IMR-90 (cell line): ENCODE data around the gene ADRA2C. TPM values are rescaled to one million over a fixed set of nuclear protein-coding genes. Genes with fewer than 3 reads are reported as not detected.

Source experiments
- ATAC-seq: fragments of 200-7000 bp; cut with Tn5 transposase; 2 replicates; pipeline ENCODE4 v1.9.1; 2020; ENCODE audit warnings: low read depth, mild to moderate bottlenecking, moderate library complexity
- BruUV-seq: library from RNA; stranded (reverse); fragments of 400-500 nt; replicated peaks from 2 replicates; lab custom pipeline; 2021; lab: Mats Ljungman, UMichigan
- CTCF ChIA-PET: fragments of 300-600 bp; formaldehyde crosslinking; extraction: SDS; loops from one replicate; lab custom pipeline; 2021; ENCODE audit warnings: antibody characterized with exemption; lab: Yijun Ruan, JAX
- POLR2A ChIA-PET: fragments of 300-600 bp; sonication (Branson Sonifier 250); formaldehyde crosslinking; loops from one replicate; lab custom pipeline; 2022; ENCODE audit warnings: antibody characterized with exemption; ENCODE audit not compliant: unreplicated experiment; lab: Charles Lee
- DNase-seq: peaks from one replicate; pipeline ENCODE4 v3.0.0; 2013
- H2AFZ ChIP-seq: replicated peaks from 2 replicates; pipeline ENCODE3; 2013; ENCODE audit warnings: low read length, mild to moderate bottlenecking; ENCODE audit not compliant: poor library complexity
- H2AK5ac ChIP-seq: 2 replicates; pipeline ENCODE4 v1.6.1; 2013; ENCODE audit warnings: low read depth, low read length, inconsistent platforms
- H2AK9ac ChIP-seq: replicated peaks from 2 replicates; pipeline ENCODE3; 2013; ENCODE audit warnings: mild to moderate bottlenecking, low read depth, low read length, moderate library complexity; ENCODE audit not compliant: poor library complexity
- H2BK120ac ChIP-seq: 2 replicates; pipeline ENCODE4 v1.6.1; 2013; ENCODE audit warnings: low read depth, low read length, inconsistent platforms
- H2BK15ac ChIP-seq: 3 replicates; pipeline ENCODE4 v1.6.1; 2013; ENCODE audit warnings: low read depth, low read length, inconsistent platforms
- H2BK20ac ChIP-seq: 2 replicates; pipeline ENCODE4 v1.6.1; 2013; ENCODE audit warnings: low read depth, mild to moderate bottlenecking, inconsistent platforms, low read length, moderate library complexity
- H2BK5ac ChIP-seq: 2 replicates; pipeline ENCODE4 v1.6.1; 2013; ENCODE audit warnings: mild to moderate bottlenecking, low read depth, low read length, inconsistent platforms; ENCODE audit not compliant: poor library complexity, severe bottlenecking
- H3K14ac ChIP-seq: replicated peaks from 2 replicates; pipeline ENCODE4 v1.6.1; 2013; ENCODE audit warnings: low read depth, low read length, inconsistent platforms
- H3K18ac ChIP-seq: 2 replicates; pipeline ENCODE4 v1.6.1; 2013; ENCODE audit warnings: low read depth, low read length, control low read depth
- H3K23ac ChIP-seq: 2 replicates; pipeline ENCODE4 v1.6.1; 2013; ENCODE audit warnings: low read depth, low read length, inconsistent platforms
- H3K27ac ChIP-seq: 2 replicates; pipeline ENCODE4 v1.5.1; 2013; ENCODE audit warnings: mild to moderate bottlenecking, control low read depth, low read length; ENCODE audit not compliant: insufficient read depth
- H3K27me3 ChIP-seq: 2 replicates; pipeline ENCODE4 v1.6.1; 2013; ENCODE audit warnings: low read length; ENCODE audit not compliant: control insufficient read depth, insufficient read depth
- H3K36me3 ChIP-seq: 2 replicates; pipeline ENCODE4 v1.6.1; 2013; ENCODE audit warnings: low read length, mixed read lengths; ENCODE audit not compliant: control insufficient read depth, insufficient read depth
- H3K4ac ChIP-seq: 2 replicates; pipeline ENCODE4 v1.6.1; 2013; ENCODE audit warnings: low read depth, low read length, inconsistent platforms
- H3K4me1 ChIP-seq: 2 replicates; pipeline ENCODE4 v1.6.1; 2013; ENCODE audit warnings: low read length, mixed read lengths; ENCODE audit not compliant: control insufficient read depth, insufficient read depth
- H3K4me2 ChIP-seq: 2 replicates; pipeline ENCODE4 v1.6.1; 2013; ENCODE audit warnings: low read depth, mild to moderate bottlenecking, control low read depth, low read length, moderate library complexity
- H3K4me3 ChIP-seq: 2 replicates; pipeline ENCODE4 v1.5.1; 2013; ENCODE audit warnings: low read depth, mild to moderate bottlenecking, control low read depth, low read length, moderate library complexity; ENCODE audit not compliant: insufficient read depth
- H3K56ac ChIP-seq: 2 replicates; pipeline ENCODE4 v1.6.1; 2013; ENCODE audit warnings: low read length, inconsistent platforms; ENCODE audit not compliant: insufficient read depth; ENCODE audit errors: extremely low read depth
- H3K79me1 ChIP-seq, 2 experiments: 2 replicates each; pipeline ENCODE4 v1.6.1; 2013; ENCODE audit warnings: low read length in 2 of 2, inconsistent platforms in 1 of 2, low read depth in 1 of 2
- H3K9ac ChIP-seq: 2 replicates; pipeline ENCODE4 v1.6.1; 2013; ENCODE audit warnings: low read depth, low read length, control low read depth
- H3K9me1 ChIP-seq: 2 replicates; pipeline ENCODE4 v1.6.1; 2013; ENCODE audit warnings: low read length, inconsistent platforms; ENCODE audit not compliant: insufficient read depth
- H3K9me3 ChIP-seq: 2 replicates; pipeline ENCODE4 v1.6.1; 2013; ENCODE audit warnings: low read length; ENCODE audit not compliant: control insufficient read depth, insufficient read depth
- H4K20me1 ChIP-seq: 2 replicates; pipeline ENCODE4 v1.6.1; 2013; ENCODE audit warnings: low read length, inconsistent platforms; ENCODE audit not compliant: insufficient read depth
- H4K5ac ChIP-seq: 2 replicates; pipeline ENCODE4 v1.6.1; 2013; ENCODE audit warnings: mild to moderate bottlenecking, low read depth, low read length, control low read depth
- H4K8ac ChIP-seq, 2 experiments: 2 replicates each; pipeline ENCODE4 v1.6.1; 2013; ENCODE audit warnings: low read depth in 2 of 2, low read length in 2 of 2, control low read depth in 1 of 2, inconsistent platforms in 1 of 2
- H4K91ac ChIP-seq: 2 replicates; pipeline ENCODE4 v1.6.1; 2013; ENCODE audit warnings: low read depth, low read length, inconsistent platforms; ENCODE audit not compliant: insufficient read depth
- BHLHE40 ChIP-seq: fragments of 150-350 bp; IDR thresholded peaks from 2 replicates; pipeline ENCODE4 v1.6.1; 2016; ENCODE audit warnings: mild to moderate bottlenecking, low read depth, low read length
- CEBPB ChIP-seq: IDR thresholded peaks from 2 replicates; pipeline ENCODE4 v1.6.1; 2012; ENCODE audit warnings: low read depth, low read length, improper control_type of control experiment
- CHD1 ChIP-seq: IDR thresholded peaks from 2 replicates; pipeline ENCODE4 v1.6.1; 2012; ENCODE audit warnings: low read depth, low read length, improper control_type of control experiment
- FOS ChIP-seq: fragments of 150-350 bp; IDR thresholded peaks from 2 replicates; pipeline ENCODE4 v1.6.1; 2016; ENCODE audit warnings: low read depth, low read length
- MAFK ChIP-seq: IDR thresholded peaks from 2 replicates; pipeline ENCODE4 v1.6.1; 2012; ENCODE audit warnings: low read depth, low read length, improper control_type of control experiment
- MAZ ChIP-seq: IDR thresholded peaks from 2 replicates; pipeline ENCODE4 v1.6.1; 2012; ENCODE audit warnings: low read depth, mild to moderate bottlenecking, low read length, improper control_type of control experiment, moderate library complexity, borderline replicate concordance
- MXI1 ChIP-seq: IDR thresholded peaks from 2 replicates; pipeline ENCODE4 v1.6.1; 2012; ENCODE audit warnings: low read depth, mild to moderate bottlenecking, low read length, moderate library complexity, borderline replicate concordance
- NFE2L2 ChIP-seq: fragments of 150-350 bp; IDR thresholded peaks from 2 replicates; pipeline ENCODE4 v1.6.1; 2016; ENCODE audit warnings: low read depth, mild to moderate bottlenecking, low read length
- POLR2A ChIP-seq: IDR thresholded peaks from 2 replicates; pipeline ENCODE4 v1.6.1; 2012; ENCODE audit warnings: mild to moderate bottlenecking, low read depth, low read length
- RAD21 ChIP-seq: IDR thresholded peaks from 2 replicates; pipeline ENCODE4 v1.6.1; 2012; ENCODE audit warnings: low read length, improper control_type of control experiment
- RCOR1 ChIP-seq: IDR thresholded peaks from 2 replicates; pipeline ENCODE4 v1.6.1; 2012; ENCODE audit warnings: mild to moderate bottlenecking, low read length, improper control_type of control experiment; ENCODE audit not compliant: insufficient replicate concordance
- RFX5 ChIP-seq: IDR thresholded peaks from 2 replicates; pipeline ENCODE4 v1.8.0; 2012; ENCODE audit warnings: low read depth, mild to moderate bottlenecking, low read length, moderate library complexity
- SMC3 ChIP-seq: fragments of 150-350 bp; IDR thresholded peaks from 2 replicates; pipeline ENCODE4 v1.6.1; 2016; ENCODE audit warnings: low read depth, mild to moderate bottlenecking, antibody characterized with exemption, low read length, moderate library complexity
- USF2 ChIP-seq: fragments of 150-350 bp; IDR thresholded peaks from 2 replicates; pipeline ENCODE4 v1.6.1; 2017; ENCODE audit warnings: mild to moderate bottlenecking, antibody characterized with exemption, low read length, low read depth
- WGBS, 2 experiments: methylation state at CpG; one replicate each; pipeline versions ENCODE4 v1.1.5 to v1.1.7; 2013; ENCODE audit warnings: missing lambda C conversion rate in 2 of 2; ENCODE audit not compliant: insufficient read length in 1 of 2; ENCODE audit errors: extremely low coverage in 2 of 2; 5-methylcytosine and 5-hydroxymethylcytosine counted together
- dilution Hi-C: fragments of 300-500 bp; cut with HindIII; formaldehyde crosslinking; loops from one replicate; pipeline ENCODE4 v1.14.3; 2018; ENCODE audit warnings: low sequenced_read_pairs; ENCODE audit not compliant: unreplicated experiment
- in situ Hi-C: fragments of 300-500 bp; cut with MboI; formaldehyde crosslinking; loops from 3 replicates; pipeline ENCODE4 v1.14.3; 2019; ENCODE audit warnings: low sequenced_read_pairs, inconsistent platforms, mixed read lengths
- intact Hi-C: fragments of 100-400 bp; cut with micrococcal nuclease; formaldehyde crosslinking; loops from 2 replicates; pipeline ENCODE4 v1.10.0; 2022
- polyA plus RNA-seq, 3 experiments: library from polyadenylated mRNA; depleted of rRNA; stranded (reverse); fragments of >200 nt; gene quantifications; 2 replicates each; pipeline ENCODE4 v1.2.3, GENCODE V29; 2012; ENCODE audit warnings: low replicate concordance in 1 of 3
- total RNA-seq: library from RNA; depleted of rRNA; stranded (reverse); fragments of >200 nt; gene quantifications from 2 replicates; pipeline ENCODE4 v1.2.3, GENCODE V29; 2012
- TF ChIP-seq, protein P1 (sequence below): fragments of 150-350 bp; IDR thresholded peaks from 2 replicates; pipeline ENCODE4 v1.6.1; 2016; ENCODE audit warnings: low read depth, mild to moderate bottlenecking, low read length, moderate library complexity, borderline replicate concordance
- TF ChIP-seq, protein P2 (sequence below): conservative IDR thresholded peaks from 2 replicates; pipeline ENCODE4 v1.5.1; 2012; ENCODE audit warnings: mild to moderate bottlenecking, low read depth, low read length, improper control_type of control experiment

Gene ADRA2C
- total and polyA plus RNA-seq, 2 of the 4 experiments (the other 2 are of a cell fraction) = under 0.01 to 0.14 TPM

GRCh38 chr4:3718462-3718861 is 47.7 kb upstream of the ADRA2C start:
- no CpG with 5 or more reads among the region's 2 CpGs for WGBS, 2 experiments
- in situ Hi-C loops = no loop called here
- ChIA-PET POLR2A (no interaction called here), CTCF (no interaction called here)
- Histone ChIP-seq H2BK5ac (no peak overlapping the region), H3K36me3 (no peaks in the 10 kb centered on the region), H3K18ac (no peak overlapping the region), H3K9ac (no peak overlapping the region), H3K79me1 (no peaks in the 10 kb centered on the region), H4K5ac (no peak overlapping the region), H3K56ac (no peak overlapping the region), H3K9me1 (peaks cover 3% of the 10 kb centered on the region; the same call in 1 of the 2 replicates), H3K4me1 (no peaks in the 10 kb centered on the region), H4K91ac (no peak overlapping the region), H3K4me2 (no peak overlapping the region), H2AFZ (no peak overlapping the region), H3K27me3 (peaks cover 37% of the 10 kb centered on the region), H3K27ac (no peak overlapping the region), H3K9me3 (peaks cover 15% of the 10 kb centered on the region), H3K23ac (no peak overlapping the region), H2AK5ac (no peak overlapping the region), H2BK20ac (no peak overlapping the region), H3K14ac (no peak overlapping the region), H2BK15ac (no peak overlapping the region), H2BK120ac (no peak overlapping the region), H4K8ac (no peak overlapping the region), H2AK9ac (no peak overlapping the region), H3K4me3 (no peak overlapping the region), H3K4ac (no peak overlapping the region), H4K20me1 (no peaks in the 10 kb centered on the region; the same call in 1 of the 2 replicates)
- dilution Hi-C loops = no loop called here
- DNase-seq = no peak
- ATAC-seq = no peak
- intact Hi-C loops = no loop called here
- BruUV-seq = no TSS peak
- TF ChIP-seq SMC3 (no peak), MAZ (no peak), USF2 (no peak), POLR2A (no peak), RAD21 (no peak), CEBPB (no peak), MXI1 (no peak), CHD1 (no peak), MAFK (no peak), RCOR1 (no peak), BHLHE40 (no peak), RFX5 (no peak), FOS (no peak), NFE2L2 (no peak)
- TF ChIP-seq, protein P1, sequence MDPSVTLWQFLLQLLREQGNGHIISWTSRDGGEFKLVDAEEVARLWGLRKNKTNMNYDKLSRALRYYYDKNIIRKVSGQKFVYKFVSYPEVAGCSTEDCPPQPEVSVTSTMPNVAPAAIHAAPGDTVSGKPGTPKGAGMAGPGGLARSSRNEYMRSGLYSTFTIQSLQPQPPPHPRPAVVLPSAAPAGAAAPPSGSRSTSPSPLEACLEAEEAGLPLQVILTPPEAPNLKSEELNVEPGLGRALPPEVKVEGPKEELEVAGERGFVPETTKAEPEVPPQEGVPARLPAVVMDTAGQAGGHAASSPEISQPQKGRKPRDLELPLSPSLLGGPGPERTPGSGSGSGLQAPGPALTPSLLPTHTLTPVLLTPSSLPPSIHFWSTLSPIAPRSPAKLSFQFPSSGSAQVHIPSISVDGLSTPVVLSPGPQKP = no peak
- TF ChIP-seq, protein P2, sequence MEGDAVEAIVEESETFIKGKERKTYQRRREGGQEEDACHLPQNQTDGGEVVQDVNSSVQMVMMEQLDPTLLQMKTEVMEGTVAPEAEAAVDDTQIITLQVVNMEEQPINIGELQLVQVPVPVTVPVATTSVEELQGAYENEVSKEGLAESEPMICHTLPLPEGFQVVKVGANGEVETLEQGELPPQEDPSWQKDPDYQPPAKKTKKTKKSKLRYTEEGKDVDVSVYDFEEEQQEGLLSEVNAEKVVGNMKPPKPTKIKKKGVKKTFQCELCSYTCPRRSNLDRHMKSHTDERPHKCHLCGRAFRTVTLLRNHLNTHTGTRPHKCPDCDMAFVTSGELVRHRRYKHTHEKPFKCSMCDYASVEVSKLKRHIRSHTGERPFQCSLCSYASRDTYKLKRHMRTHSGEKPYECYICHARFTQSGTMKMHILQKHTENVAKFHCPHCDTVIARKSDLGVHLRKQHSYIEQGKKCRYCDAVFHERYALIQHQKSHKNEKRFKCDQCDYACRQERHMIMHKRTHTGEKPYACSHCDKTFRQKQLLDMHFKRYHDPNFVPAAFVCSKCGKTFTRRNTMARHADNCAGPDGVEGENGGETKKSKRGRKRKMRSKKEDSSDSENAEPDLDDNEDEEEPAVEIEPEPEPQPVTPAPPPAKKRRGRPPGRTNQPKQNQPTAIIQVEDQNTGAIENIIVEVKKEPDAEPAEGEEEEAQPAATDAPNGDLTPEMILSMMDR = no peak
